HL-60 (cell line): ENCODE results near the gene CREB5.

Experiments
- POLR2AphosphoS5 ChIP-seq: IDR thresholded peaks from 2 replicates; pipeline ENCODE4 v1.6.1; 2012; ENCODE audit warnings: low read depth
- TF ChIP-seq, protein P1 (sequence below): IDR thresholded peaks from one replicate; pipeline ENCODE4 v1.5.1; 2011; ENCODE audit warnings: low read length, control low read depth, inconsistent platforms; ENCODE audit not compliant: insufficient read depth

DNA sequence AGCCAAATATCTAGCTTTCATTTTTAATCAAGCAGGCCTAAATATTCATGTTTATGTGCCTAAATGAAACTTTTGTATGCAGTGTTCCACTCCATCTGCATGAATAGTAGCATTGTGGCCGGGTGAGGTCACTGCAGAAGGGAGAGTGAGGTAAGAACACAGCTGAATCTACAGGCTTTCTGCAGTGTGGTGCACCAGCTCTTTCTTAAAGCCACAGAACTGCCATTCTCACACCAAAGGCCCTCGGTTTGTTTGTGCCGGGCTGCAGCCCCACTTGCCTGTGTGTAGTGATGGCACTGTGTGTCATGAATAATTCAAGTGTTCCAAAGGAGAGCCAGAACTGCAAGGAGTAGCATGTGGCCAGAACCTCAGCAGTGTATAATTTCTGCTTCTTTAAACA is 341.7 kb downstream of the CREB5 start:
- TF ChIP-seq, protein P1, sequence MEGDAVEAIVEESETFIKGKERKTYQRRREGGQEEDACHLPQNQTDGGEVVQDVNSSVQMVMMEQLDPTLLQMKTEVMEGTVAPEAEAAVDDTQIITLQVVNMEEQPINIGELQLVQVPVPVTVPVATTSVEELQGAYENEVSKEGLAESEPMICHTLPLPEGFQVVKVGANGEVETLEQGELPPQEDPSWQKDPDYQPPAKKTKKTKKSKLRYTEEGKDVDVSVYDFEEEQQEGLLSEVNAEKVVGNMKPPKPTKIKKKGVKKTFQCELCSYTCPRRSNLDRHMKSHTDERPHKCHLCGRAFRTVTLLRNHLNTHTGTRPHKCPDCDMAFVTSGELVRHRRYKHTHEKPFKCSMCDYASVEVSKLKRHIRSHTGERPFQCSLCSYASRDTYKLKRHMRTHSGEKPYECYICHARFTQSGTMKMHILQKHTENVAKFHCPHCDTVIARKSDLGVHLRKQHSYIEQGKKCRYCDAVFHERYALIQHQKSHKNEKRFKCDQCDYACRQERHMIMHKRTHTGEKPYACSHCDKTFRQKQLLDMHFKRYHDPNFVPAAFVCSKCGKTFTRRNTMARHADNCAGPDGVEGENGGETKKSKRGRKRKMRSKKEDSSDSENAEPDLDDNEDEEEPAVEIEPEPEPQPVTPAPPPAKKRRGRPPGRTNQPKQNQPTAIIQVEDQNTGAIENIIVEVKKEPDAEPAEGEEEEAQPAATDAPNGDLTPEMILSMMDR, result no peak
- no peak for TF ChIP-seq POLR2AphosphoS5
